H1 (cell line): ENCODE data around the gene LYRM4. TPM values are rescaled to one million over a fixed set of nuclear protein-coding genes. Genes with fewer than 3 reads are reported as not detected.
"Not testable (repeated sequence)": the region's sequence is repeated elsewhere in the genome, so short reads cannot be mapped to it uniquely, and the experiment has no call there.

Experiments used
- CTCF ChIA-PET: fragments of 300-600 bp; sonication (Branson Sonifier 250); formaldehyde crosslinking; loops from one replicate; lab custom pipeline; 2021; ENCODE audit not compliant: partially characterized antibody; lab: Charles Lee
- POLR2A ChIA-PET: fragments of 300-600 bp; sonication (Branson Sonifier 250); formaldehyde crosslinking; loops from one replicate; lab custom pipeline; 2021; ENCODE audit warnings: inconsistent platforms; ENCODE audit not compliant: partially characterized antibody; lab: Charles Lee
- DNase-seq, 2 experiments: peaks; one replicate each; pipeline versions ENCODE4 v3.0.0 to v3.0.0-alpha.2; 2010 to 2022; ENCODE audit warnings: low spot score in 2 of 2, low read depth in 1 of 2, mixed read lengths in 1 of 2
- FAIRE-seq: peaks from 2 replicates; lab custom pipeline; 2011; peaks lifted over from hg19 to GRCh38; lab: Jason Lieb, UNC
- H2AFZ ChIP-seq: 2 replicates; pipeline ENCODE4 v1.8.1; 2012; ENCODE audit warnings: low read length, inconsistent platforms
- H2AK5ac ChIP-seq: 2 replicates; pipeline ENCODE4 v1.6.1; 2013; ENCODE audit warnings: low read depth, low read length
- H2BK120ac ChIP-seq: replicated peaks from 2 replicates; pipeline ENCODE3; 2013; ENCODE audit warnings: low read depth, low read length, inconsistent platforms
- H2BK12ac ChIP-seq: 2 replicates; pipeline ENCODE4 v1.6.1; 2013; ENCODE audit warnings: low read depth, low read length
- H2BK15ac ChIP-seq: 2 replicates; pipeline ENCODE4 v1.6.1; 2013; ENCODE audit warnings: low read length
- H2BK20ac ChIP-seq: 2 replicates; pipeline ENCODE4 v1.6.1; 2013; ENCODE audit warnings: low read length
- H2BK5ac ChIP-seq: 2 replicates; pipeline ENCODE4 v1.6.1; 2013; ENCODE audit warnings: low read depth, low read length
- H3K14ac ChIP-seq: 2 replicates; pipeline ENCODE4 v1.6.1; 2013; ENCODE audit warnings: inconsistent platforms; ENCODE audit not compliant: insufficient read length
- H3K18ac ChIP-seq: 2 replicates; pipeline ENCODE4 v1.6.1; 2013; ENCODE audit warnings: low read length; ENCODE audit errors: extremely low read depth
- H3K23ac ChIP-seq: 2 replicates; pipeline ENCODE4 v1.6.1; 2013; ENCODE audit warnings: inconsistent platforms; ENCODE audit not compliant: insufficient read length
- H3K23me2 ChIP-seq: 2 replicates; pipeline ENCODE4 v1.6.1; 2013; ENCODE audit warnings: low read depth, low read length
- H3K27ac ChIP-seq: 2 replicates; pipeline ENCODE4 v1.6.1; 2011; ENCODE audit warnings: low read depth, low read length, inconsistent platforms
- H3K27me3 ChIP-seq, 4 experiments: replicated peaks in 1 of 4; 1 replicate in 1 of 4; 2 replicates in 3 of 4; pipeline versions ENCODE4 v1.6.1 to v1.8.1; 2011 to 2013; ENCODE audit warnings: low read length in 3 of 4, mild to moderate bottlenecking in 3 of 4, inconsistent platforms in 2 of 4, mixed read lengths in 2 of 4, moderate library complexity in 1 of 4; ENCODE audit not compliant: control insufficient read depth in 3 of 4, insufficient read depth in 3 of 4; ENCODE audit errors: extremely low read depth in 1 of 4
- H3K36me3 ChIP-seq, 4 experiments: 2 replicates each; pipeline versions ENCODE4 v1.6.1 to v1.8.1; 2011 to 2013; ENCODE audit warnings: mild to moderate bottlenecking in 4 of 4, low read length in 3 of 4, moderate library complexity in 2 of 4, control low read depth in 1 of 4, inconsistent platforms in 1 of 4; ENCODE audit not compliant: insufficient read depth in 4 of 4, control insufficient read depth in 2 of 4
- H3K4ac ChIP-seq: replicated peaks from 2 replicates; pipeline ENCODE3; 2013; ENCODE audit warnings: low read length, low read depth, mixed read lengths, inconsistent platforms; ENCODE audit not compliant: insufficient read length
- H3K4me1 ChIP-seq, 4 experiments: replicated peaks in 1 of 4; 1 replicate in 1 of 4; 2 replicates in 3 of 4; pipeline versions ENCODE4 v1.6.1 to v1.8.1; 2011 to 2013; ENCODE audit warnings: low read length in 3 of 4, inconsistent platforms in 2 of 4, mixed read lengths in 1 of 4; ENCODE audit not compliant: insufficient read depth in 4 of 4, control insufficient read depth in 3 of 4
- H3K4me2 ChIP-seq, 2 experiments: 2 replicates each; pipeline versions ENCODE4 v1.6.1 to v1.8.1; 2011 to 2013; ENCODE audit warnings: low read depth in 2 of 2, low read length in 2 of 2, control low read depth in 1 of 2, inconsistent platforms in 1 of 2, mild to moderate bottlenecking in 1 of 2; ENCODE audit not compliant: insufficient read depth in 1 of 2
- H3K4me3 ChIP-seq, 4 experiments: fragments of 200-600, 300-600 bp in 1 of 4; sonication (generic), shearing (Covaris generic), sonication (Bioruptor Twin) in 1 of 4; 2 replicates each; pipeline versions ENCODE4 v1.5.1 to v1.8.1; 2011 to 2016; ENCODE audit warnings: low read length in 4 of 4, low read depth in 3 of 4, control low read depth in 2 of 4, inconsistent platforms in 2 of 4, mild to moderate bottlenecking in 2 of 4, mixed read lengths in 1 of 4, moderate library complexity in 1 of 4; ENCODE audit not compliant: insufficient read depth in 2 of 4; ENCODE audit errors: extremely low read depth in 1 of 4
- H3K56ac ChIP-seq: replicated peaks from 2 replicates; pipeline ENCODE3; 2013; ENCODE audit warnings: low read depth, mild to moderate bottlenecking, mixed read lengths, low read length, inconsistent platforms; ENCODE audit not compliant: insufficient read length
- H3K79me1 ChIP-seq: 2 replicates; pipeline ENCODE4 v1.6.1; 2013; ENCODE audit warnings: low read depth, low read length, control low read depth
- H3K79me2 ChIP-seq, 2 experiments: 2 replicates each; pipeline versions ENCODE4 v1.6.1 to v1.8.1; 2012 to 2013; ENCODE audit warnings: low read length in 2 of 2, mild to moderate bottlenecking in 2 of 2, inconsistent platforms in 1 of 2; ENCODE audit not compliant: insufficient read depth in 2 of 2, control insufficient read depth in 1 of 2
- H3K9ac ChIP-seq, 4 experiments: replicated peaks in 1 of 4; 1 replicate in 1 of 4; 2 replicates in 3 of 4; pipeline versions ENCODE4 v1.6.1 to v1.8.1; 2011 to 2013; ENCODE audit warnings: low read depth in 3 of 4, low read length in 3 of 4, control low read depth in 2 of 4, mild to moderate bottlenecking in 2 of 4, moderate library complexity in 2 of 4, inconsistent platforms in 1 of 4; ENCODE audit errors: extremely low read depth in 1 of 4
- H3K9me3 ChIP-seq, 2 experiments: 2 replicates each; pipeline versions ENCODE4 v1.6.1 to v1.8.1; 2012 to 2013; ENCODE audit warnings: mild to moderate bottlenecking in 2 of 2, moderate library complexity in 2 of 2, control low read depth in 1 of 2, inconsistent platforms in 1 of 2, low read depth in 1 of 2, low read length in 1 of 2, mixed read lengths in 1 of 2; ENCODE audit not compliant: insufficient read depth in 2 of 2
- H4K20me1 ChIP-seq, 2 experiments: replicated peaks in 1 of 2; 2 replicates each; pipeline versions ENCODE3 to v1.8.1; 2011 to 2013; ENCODE audit warnings: inconsistent platforms in 2 of 2, low read length in 2 of 2, mild to moderate bottlenecking in 1 of 2; ENCODE audit not compliant: insufficient read depth in 2 of 2, control insufficient read depth in 1 of 2
- H4K5ac ChIP-seq: 2 replicates; pipeline ENCODE4 v1.6.1; 2013; ENCODE audit warnings: low read length, low read depth, mixed read lengths, inconsistent platforms; ENCODE audit not compliant: insufficient read length
- H4K8ac ChIP-seq: 2 replicates; pipeline ENCODE4 v1.8.0; 2013; ENCODE audit warnings: mild to moderate bottlenecking, moderate library complexity, low read length, inconsistent platforms; ENCODE audit not compliant: insufficient read depth; ENCODE audit errors: extremely low read depth
- H4K91ac ChIP-seq: replicated peaks from 2 replicates; pipeline ENCODE3; 2013; ENCODE audit warnings: low read length, mixed read lengths, inconsistent platforms; ENCODE audit not compliant: insufficient read length
- EZH2 ChIP-seq: fragments of 200-600 bp; sonication (generic); IDR thresholded peaks from 2 replicates; pipeline ENCODE4 v1.7.1; 2012; ENCODE audit warnings: low read depth, mild to moderate bottlenecking, moderate library complexity, low read length, inconsistent platforms; ENCODE audit not compliant: severe bottlenecking
- FOSL1 ChIP-seq: IDR thresholded peaks from 2 replicates; pipeline ENCODE4 v1.6.1; 2011; ENCODE audit warnings: mild to moderate bottlenecking, low read depth, low read length, moderate library complexity; ENCODE audit not compliant: insufficient read depth
- WGBS, 2 experiments: shearing (Covaris generic) in 1 of 2; methylation state at CpG; one replicate each; pipeline versions ENCODE4 v1.1.6 to v1.1.7; 2013 to 2015; ENCODE audit warnings: low lambda C conversion rate in 2 of 2, mixed read lengths in 2 of 2, inconsistent platforms in 1 of 2, low coverage in 1 of 2, missing lambda C conversion rate in 1 of 2; ENCODE audit not compliant: insufficient replicate concordance in 2 of 2, insufficient coverage in 1 of 2, insufficient read length in 1 of 2; ENCODE audit errors: extremely low coverage in 1 of 2, missing lambda C conversion rate in 1 of 2; 5-methylcytosine and 5-hydroxymethylcytosine counted together
- polyA plus RNA-seq, 7 experiments: library from polyadenylated mRNA; depleted of rRNA in 3 of 7; stranded (reverse) in 5 of 7; unstranded in 2 of 7; fragments of >200 nt in 5 of 7; fragments of 200-250 nt in 2 of 7; gene quantifications; 1 replicate in 5 of 7; 2 replicates in 1 of 7; 4 replicates in 1 of 7; pipeline versions ENCODE4 v1.2.1 to v1.2.3, GENCODE V29; 2011 to 2013; ENCODE audit warnings: missing spikeins in 2 of 7, mixed read lengths in 2 of 7
- total RNA-seq: library from RNA; stranded (reverse); fragmentation: NEBNext Ultra II Directional; extraction: Animal tissue kit (Norgen Biotek cat#: 25700); gene quantifications from 2 replicates; pipeline ENCODE4 v1.2.1, GENCODE V29; 2021

Gene LYRM4
- total and polyA plus RNA-seq, 2 of the 8 experiments (the other 6 are each of a cell fraction or from before 2014, with no cell fraction given): 56.6 to 62.8 TPM

DNA sequence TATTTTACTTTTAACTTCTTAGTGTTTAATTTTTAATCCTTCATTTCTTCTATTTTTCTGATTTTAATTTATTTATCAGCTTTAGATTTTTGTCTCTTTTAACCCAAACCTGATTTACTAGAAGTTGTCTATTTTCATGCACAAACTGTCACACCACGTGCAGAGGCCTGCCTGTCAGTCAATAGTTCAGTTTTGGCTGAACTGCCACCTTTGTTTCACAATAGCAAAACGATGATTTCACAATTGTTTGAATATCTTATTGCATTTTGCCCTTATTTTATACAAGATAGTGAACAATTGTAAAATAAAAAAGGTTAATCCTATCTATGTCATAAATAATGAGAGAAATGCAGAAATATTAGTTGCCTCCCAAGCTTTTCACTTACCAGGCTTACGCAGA lies 199.6 kb downstream of the LYRM4 start (continued):
- TF ChIP-seq EZH2: no peak
- TF ChIP-seq FOSL1: no peak

DNA sequence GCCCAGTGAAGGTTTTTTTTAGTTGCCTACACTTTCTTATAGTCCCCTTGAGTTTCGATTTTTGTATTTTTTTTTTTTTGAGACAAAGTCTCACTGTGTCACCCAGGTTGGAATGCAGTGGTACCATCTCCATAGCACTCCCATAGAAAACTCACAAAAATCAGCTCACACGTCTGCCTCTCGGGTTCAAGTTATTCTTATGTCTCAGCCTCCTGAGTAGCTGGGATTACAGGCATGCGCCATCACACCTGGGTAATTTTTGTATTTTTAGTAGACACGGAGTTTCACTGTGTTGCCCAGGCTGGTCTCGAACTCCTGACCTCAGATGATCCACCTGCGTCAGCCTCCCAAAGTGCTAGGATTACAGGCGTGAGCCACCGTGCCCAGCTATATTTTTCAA lies 200.3 kb downstream of the LYRM4 start:
- H3K36me3 ChIP-seq, H3K9ac ChIP-seq, H2BK120ac ChIP-seq, H2AFZ ChIP-seq, H3K79me2 ChIP-seq, H4K91ac ChIP-seq, H3K56ac ChIP-seq, H3K4ac ChIP-seq, H2BK15ac ChIP-seq, H3K79me1 ChIP-seq, H2BK20ac ChIP-seq, H4K8ac ChIP-seq, H4K5ac ChIP-seq, H3K9me3 ChIP-seq, FAIRE-seq, H3K27me3 ChIP-seq, H3K4me3 ChIP-seq, H3K18ac ChIP-seq, H3K27ac ChIP-seq, H4K20me1 ChIP-seq, H3K4me1 ChIP-seq, POLR2A ChIA-PET, H2BK12ac ChIP-seq, H3K4me2 ChIP-seq, H3K23me2 ChIP-seq, DNase-seq, H3K23ac ChIP-seq, H3K14ac ChIP-seq, H2AK5ac ChIP-seq, H2BK5ac ChIP-seq: not testable (repeated sequence)
- CTCF ChIA-PET: interaction anchor here (0.7 to 1.5 kb wide), 2 partner anchors 24 to 30 kb away, joined by 3 read pairs; no protein-coding TSS in a partner anchor
- 91% methylated on average over 9 of the region's 9 CpGs; no CpG with 5 or more reads in 1 of the 2 experiments for WGBS, 2 experiments
